Measurements from ENCODE around the gene FBXO39.
"Not testable (repeated sequence)": the region's sequence is repeated elsewhere in the genome, so short reads cannot be mapped to it uniquely, and the experiment has no call there.

DNA sequence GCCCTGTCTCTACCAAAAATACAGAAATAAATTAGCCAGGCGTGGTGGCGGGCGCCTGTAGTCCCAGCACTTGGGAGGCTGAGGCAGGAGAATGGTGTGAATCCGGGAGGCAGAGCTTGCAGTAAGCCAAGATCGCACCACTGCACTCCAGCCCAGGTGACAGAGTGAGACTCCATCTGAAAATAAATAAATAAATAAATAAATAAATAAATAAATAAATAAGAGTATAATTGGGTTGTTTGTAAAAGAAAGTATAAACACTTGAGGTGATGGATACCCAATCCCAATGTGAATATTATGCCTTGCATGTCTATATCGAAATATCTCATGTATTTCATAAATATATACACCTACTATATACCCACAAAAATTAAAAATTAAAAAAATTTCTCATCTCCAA lies 29.4 kb upstream of the FBXO39 start:
- not testable (repeated sequence) for TF ChIP-seq POLR2A, POLR2AphosphoS5, EP300 (IDR thresholded peaks at IDR 0.05)
- TF ChIP-seq, protein P1, sequence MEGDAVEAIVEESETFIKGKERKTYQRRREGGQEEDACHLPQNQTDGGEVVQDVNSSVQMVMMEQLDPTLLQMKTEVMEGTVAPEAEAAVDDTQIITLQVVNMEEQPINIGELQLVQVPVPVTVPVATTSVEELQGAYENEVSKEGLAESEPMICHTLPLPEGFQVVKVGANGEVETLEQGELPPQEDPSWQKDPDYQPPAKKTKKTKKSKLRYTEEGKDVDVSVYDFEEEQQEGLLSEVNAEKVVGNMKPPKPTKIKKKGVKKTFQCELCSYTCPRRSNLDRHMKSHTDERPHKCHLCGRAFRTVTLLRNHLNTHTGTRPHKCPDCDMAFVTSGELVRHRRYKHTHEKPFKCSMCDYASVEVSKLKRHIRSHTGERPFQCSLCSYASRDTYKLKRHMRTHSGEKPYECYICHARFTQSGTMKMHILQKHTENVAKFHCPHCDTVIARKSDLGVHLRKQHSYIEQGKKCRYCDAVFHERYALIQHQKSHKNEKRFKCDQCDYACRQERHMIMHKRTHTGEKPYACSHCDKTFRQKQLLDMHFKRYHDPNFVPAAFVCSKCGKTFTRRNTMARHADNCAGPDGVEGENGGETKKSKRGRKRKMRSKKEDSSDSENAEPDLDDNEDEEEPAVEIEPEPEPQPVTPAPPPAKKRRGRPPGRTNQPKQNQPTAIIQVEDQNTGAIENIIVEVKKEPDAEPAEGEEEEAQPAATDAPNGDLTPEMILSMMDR (IDR thresholded peaks at IDR 0.05), result not testable (repeated sequence)
